Measurements from ENCODE around the gene TPCN1.

The TPCN1 gene

GRCh38 chr12:113347892-113348291 is 126.6 kb downstream of the TPCN1 start:
- Histone ChIP-seq H3K4me1 (ENCODE audit: low read depth, poor library complexity, severe bottlenecking) (no peaks in the 10 kb centered on the region), H3K36me3 (ENCODE audit: insufficient read depth) (no peaks in the 10 kb centered on the region), H3K9ac (no peak overlapping the region), H3K4me3 (IDR thresholded peaks at IDR 0.05; ENCODE audit: insufficient read depth, low read depth, low read length) (no peak overlapping the region), H3K79me2 (ENCODE audit: insufficient read depth, low read depth) (no peaks in the 10 kb centered on the region), H3K27ac (no peak overlapping the region), H3K27me3 (ENCODE audit: insufficient read depth, low read depth) (no peaks in the 10 kb centered on the region), H4K20me1 (ENCODE audit: insufficient read depth) (no peaks in the 10 kb centered on the region), H2AFZ (ENCODE audit: low read depth) (no peak overlapping the region), H3K4me2 (no peak overlapping the region)
- no peak for TF ChIP-seq CTCF (conservative IDR thresholded peaks at IDR 0.05; ENCODE audit: low read depth, low read length)

Measured in KMS-11 (cell line).